GOT3 (cell line): ENCODE measurements around the gene SLC3A2.
A peak's percentile ranks its signal among the peaks of the same experiment; 100 is the strongest.
"Not testable (repeated sequence)": the region's sequence is repeated elsewhere in the genome, so short reads cannot be mapped to it uniquely, and the experiment has no call there.

ENCODE experiments used
- DNase-seq: peaks from one replicate; lab custom pipeline; 2025; ENCODE audit warnings: mixed read lengths; lab: John Stamatoyannopoulos, UW

SLC3A2 gene

DNA sequence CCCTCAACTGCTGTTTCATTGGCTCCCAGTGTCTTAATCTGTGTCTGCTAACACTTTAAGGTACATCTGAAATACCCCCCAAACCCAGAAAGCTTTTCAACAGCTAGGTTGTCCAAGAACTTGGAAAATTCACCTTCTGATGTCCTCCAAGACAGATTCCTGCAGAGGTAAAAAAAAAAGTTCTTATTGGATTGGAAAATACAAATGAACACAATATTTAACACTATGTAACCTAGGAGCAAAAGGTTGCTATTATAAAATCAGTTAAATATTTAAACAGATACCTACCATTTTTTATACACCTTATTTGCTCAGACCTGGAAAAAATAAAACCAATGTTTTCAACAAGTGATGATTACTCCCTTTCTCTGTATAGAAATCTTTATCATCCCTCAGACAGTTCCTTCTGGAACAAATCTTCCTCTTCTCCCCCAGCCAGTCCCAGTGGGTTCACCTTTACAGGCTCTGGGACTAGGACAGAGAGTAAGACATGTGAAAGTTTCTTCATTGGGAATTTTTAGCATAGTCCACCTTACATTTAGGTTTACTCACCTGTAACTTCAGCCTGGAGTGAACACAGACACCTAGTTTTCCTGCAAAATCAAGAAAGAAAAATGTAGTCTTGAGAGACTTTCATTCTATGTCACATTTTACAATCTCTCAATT is 28.0 kb upstream of the SLC3A2 start:
- DNase-seq, result no peak

DNA sequence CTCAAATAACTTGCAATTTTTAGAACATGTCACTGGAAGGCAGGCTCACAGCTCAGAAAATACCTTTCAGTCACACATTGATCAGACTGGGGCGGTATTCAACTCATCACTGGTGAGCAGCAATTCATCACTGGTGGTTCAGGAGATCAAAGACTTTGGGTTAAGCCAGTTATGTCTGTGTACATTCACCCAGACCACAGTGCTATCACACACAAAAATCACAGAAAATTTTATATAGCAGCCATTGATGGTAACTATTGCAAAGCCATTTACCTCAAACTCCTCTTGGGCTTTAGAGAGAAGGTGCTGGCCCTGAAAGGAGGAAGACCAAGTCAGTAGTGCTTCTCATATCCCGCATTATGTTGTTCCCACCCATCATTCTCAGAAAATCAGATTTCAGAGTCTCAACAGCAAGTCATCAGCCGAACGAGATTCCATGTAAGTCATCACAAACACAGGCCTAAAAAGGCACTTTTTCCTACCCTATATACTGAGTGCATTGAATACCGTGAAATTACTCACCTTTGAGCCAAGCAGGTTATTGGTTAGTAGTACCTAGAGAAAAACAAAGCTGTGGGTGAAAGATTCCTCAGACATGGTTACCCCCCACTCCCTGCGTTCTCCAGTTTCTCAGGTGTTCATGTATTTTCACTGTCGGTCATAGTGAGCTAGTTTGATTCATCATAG is 27.3 kb upstream of the SLC3A2 start:
- DNase-seq, result no peak

DNA sequence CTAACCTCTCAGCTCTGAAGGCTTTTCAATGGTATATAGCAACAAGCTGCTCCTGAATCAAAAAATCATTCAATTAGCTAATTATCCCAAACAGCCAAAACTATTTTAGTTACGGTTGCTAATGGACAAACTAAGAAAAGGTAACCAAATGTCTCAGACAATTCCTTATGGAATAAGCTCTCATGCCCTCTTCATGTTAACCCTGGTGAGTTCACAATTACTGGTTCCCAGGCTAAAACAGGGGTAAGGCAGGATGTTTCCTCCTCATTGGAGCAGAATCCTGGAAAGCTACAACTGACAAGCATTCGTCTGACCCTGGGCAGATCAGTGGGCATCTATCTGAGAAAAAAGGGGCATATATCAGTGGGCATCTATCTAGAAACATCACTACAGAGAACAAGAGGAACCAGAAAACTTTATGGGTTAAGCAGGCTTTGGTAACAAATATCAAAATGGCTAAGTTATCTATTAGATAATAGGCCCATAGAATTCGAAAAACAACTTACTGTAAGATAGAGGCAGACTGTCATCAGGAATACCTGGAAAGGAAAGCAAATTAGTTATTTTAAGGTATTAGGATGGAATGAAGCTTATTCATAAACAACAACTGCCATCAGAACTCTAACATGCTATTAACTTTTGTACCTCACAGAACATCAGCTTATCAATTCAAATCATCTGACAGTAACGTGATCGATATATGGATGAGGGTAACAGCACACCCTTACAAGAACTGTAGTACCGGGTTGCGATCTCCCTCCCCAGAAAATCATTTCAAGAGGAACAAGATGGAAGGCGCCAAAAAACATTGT is 26.5 kb upstream of the SLC3A2 start:
- DNase-seq, result no peak

DNA sequence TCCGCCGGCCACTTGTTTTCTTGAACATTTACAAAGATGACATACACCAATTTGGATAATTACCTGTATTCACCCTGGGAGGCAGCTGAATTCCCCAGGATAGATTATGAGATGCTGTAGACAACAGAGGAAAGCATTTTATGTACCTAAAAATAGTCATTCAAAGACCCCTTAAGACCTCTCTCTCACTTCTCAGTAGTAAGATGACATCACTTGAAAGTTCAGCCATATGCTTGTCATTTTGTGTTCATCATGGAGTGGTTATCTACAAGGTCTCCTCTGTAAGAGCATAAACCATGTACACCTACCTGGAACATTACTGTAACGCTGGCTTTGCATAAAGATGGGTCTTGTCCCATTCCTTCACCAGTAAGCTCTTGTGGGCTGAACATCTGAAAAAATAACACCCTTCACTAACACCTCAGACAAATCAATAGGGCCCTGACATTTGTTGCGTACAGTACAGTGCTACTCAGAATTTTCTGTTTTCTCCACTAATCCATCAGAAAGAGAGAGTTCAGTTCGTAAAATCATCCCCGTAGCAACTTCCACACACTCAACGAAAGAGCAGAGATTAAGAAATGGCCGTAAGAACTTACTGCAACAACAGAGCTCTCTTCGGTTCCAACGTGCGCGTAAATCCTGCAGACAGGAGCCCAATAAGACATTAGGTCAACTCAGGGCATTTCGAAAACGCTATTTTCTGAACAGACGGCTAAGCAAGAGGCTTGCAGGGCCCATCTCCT is 25.7 kb upstream of the SLC3A2 start:
- no peak for DNase-seq

DNA sequence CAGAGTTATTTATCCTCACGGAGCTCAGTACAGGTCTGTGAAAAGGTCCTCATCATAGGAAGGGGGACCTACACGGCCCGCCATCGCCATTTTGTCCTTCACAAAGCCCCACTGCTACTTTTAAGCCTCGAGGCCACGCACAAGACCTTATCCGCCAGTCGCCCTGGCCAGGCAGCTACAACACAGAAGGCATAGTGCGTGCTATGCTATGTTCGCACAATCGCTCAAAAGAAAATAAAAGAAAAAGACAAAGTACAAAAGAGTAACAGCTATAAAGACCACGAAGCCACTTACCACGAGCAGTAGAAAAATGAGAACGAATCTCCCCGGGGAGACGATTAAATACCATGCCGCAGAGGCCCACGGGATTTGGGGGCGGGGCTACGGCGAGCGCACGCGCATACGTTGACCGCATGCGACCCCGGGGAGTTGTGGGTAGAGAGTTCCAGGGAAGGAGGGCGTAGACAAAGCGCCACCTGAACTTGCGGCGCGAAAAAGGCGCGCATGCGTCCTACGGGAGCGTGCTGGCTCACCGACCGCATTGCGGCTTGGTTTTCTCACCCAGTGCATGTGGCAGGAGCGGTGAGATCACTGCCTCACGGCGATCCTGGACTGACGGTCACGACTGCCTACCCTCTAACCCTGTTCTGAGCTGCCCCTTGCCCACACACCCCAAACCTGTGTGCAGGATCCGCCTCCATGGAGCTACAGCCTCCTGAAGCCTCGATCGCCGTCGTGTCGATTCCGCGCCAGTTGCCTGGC is 24.9 kb upstream of the SLC3A2 start:
- DNase-seq, result peak; percentile 96

DNA sequence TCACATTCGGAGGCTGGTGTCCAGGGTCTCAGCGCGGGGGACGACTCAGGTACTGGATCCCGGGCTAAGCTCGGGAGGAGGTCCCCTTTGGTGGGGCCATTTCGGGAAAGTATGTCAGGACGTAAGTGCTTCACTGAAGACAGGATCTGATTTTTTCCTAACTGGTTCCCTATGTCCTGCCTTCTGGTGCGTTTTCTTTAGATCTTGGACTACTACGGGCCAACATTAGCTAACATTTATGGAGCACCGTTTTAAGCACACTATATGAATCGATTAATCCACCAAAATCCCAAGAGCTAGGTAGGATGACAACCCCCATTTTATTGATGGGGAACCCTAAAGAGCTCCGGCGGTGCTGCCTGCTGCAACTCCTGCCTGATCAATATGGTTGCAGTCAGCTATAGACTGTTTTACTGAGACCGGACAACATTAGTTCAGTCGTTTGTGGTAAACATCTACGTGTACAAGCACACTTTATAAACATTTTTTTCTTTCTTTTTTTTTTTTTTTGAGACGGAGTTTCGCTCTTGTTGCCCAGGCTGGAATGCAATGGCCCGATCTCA is 24.3 kb upstream of the SLC3A2 start:
- DNase-seq, result no peak

DNA sequence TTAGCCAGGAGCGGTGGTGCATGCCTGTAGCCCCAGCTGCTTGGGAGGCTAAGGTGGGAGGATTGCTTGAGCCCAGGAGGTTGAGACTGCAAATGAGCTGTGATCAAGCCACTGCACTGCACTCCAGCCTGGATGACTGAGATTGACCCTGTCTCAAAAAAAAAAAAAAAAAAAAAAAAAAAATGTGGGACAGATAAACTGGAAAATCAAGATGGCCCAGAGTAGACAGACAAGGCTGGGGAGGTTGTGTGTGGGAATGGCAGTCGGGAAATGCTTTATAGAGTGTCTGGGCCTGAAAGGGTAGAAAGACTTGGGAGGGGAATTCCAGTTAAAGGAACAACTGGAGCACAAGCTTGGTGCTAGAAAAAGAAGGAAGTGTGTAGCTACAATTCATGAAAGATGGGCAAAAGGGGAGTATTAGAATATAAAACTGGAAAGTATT is 23.1 kb upstream of the SLC3A2 start:
- DNase-seq, result no peak

DNA sequence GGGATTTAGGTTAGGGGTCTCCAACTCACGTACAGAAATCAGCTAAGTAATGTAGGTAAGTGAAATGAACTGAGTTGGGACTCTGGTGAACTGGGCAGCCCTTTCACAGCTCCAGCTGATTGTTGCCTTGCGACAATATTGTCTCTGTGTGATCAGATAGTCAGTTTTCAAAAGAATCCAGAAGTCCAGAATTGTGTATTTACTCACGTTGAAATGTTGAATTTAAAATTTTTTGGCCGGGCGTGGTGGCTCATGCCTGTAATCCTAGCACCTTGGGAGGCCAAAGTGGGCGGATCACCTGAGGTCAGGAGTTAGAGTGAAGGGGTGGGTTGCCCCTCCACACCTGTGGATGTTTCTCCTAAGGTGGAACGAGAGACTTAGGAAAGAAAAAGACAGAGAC is 22.5 kb upstream of the SLC3A2 start:
- DNase-seq, result no peak

DNA sequence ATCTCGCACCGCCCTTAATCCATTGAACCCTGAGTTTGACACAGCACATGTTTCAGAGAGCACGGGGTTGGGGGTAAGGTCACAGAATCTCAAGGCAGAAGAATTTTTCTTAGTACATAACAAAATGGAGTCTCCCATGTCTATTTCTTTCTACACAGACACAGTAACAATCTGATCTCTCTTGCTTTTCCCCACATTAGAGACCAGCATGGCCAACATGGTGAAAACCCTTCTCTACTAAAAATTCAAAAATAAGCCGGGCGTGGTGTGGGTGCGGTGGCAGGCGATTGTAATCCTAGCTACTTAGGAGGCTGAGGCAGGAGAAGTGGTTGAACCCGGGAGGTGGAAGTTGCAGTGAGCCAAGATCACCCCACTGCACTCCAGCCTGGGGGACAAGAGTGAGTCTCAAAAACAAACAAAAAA is 21.4 kb upstream of the SLC3A2 start:
- not testable (repeated sequence) for DNase-seq

DNA sequence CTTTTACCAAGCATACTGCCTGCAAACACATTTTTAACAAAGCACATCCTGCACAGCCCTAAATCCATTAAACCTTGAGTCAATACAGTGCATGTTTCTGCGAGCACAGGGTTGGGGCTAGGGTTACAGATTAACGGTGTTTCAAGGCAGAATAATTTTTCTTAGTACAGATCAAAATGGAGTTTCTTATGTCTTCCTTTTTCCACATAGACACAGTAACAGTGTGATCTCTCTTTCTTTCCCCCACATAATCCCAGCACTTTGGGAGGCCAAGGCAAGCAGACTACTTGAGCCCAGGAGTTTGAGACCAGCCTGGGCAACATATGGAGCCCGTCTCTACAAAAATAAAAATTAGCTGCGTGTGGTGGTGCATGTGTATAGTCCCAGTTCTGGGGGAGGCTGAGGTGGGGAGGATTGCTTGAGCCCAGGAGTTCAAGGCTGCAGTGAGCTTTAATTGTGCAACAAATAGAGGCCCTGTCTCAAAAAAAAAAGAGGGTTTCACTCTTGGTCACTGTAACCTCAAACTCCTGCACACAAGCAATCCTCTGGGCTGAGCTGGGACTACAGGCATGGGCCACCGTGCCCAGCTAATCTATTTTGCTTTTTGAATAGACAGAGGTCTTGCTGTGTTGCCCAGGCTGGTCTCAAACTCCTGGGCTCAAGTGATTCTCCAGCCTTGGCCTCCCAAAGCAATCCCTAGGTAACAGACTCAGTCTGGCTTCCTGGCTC is 19.7 kb upstream of the SLC3A2 start:
- no peak for DNase-seq

DNA sequence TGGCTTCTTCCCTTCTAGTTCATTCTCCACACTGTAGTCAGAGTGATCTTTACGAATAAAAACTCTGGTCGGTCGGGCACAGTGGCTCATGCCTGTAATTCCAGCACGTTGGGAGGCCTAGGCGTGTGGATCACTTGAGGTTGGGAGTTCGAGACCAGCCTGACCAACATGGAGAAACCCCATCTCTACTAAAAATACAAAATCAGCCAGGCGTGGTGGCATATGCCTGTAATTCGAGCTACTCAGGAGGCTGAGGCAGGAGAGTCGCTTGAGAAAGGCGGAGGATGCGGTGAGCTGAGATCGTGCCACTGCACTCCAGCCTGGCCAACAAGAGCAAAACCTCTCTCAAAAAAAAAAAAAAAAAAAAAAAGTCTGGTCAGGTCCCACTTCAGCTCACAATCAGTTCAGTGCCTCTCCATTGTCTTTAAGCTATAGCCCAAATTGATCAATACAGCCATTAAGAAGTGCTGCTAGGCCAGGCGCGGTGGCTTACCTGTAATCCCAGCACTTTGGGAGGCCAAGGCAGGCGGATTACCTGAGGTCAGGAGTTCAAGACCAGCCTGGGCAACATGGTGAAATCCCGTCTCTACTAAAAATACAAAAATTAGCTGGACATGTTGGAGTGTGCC is 19.0 kb upstream of the SLC3A2 start:
- not testable (repeated sequence) for DNase-seq

DNA sequence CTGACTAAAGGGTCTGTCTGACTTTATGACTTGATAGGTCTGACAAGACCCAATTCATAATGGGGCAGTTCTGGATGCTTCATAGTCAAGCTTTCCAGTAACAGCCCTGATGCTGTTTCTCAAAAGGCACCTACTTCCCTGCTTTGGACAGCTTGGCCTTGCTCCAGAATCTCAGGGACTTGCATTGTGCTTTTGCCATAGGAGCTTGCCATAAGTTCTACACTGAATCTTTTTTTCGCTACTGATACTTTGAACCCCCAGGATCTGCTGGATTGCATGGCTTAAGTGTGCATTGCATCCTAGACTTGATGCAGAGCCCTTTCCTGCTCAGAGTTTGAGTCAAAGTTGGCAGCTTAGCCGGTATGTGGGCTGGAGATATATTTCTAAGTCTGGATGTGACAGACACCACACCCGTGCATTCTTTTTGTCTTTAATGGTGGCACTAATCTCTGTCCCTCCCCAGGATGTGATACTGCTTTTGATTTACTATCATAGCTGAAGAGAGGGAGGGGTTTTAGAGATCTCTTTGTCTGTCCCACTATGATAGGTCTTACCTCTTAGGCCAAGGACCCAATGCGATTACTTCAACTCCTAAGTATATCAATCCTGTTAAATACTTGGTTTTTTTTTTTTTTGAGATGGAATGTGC is 16.9 kb upstream of the SLC3A2 start:
- no peak for DNase-seq

DNA sequence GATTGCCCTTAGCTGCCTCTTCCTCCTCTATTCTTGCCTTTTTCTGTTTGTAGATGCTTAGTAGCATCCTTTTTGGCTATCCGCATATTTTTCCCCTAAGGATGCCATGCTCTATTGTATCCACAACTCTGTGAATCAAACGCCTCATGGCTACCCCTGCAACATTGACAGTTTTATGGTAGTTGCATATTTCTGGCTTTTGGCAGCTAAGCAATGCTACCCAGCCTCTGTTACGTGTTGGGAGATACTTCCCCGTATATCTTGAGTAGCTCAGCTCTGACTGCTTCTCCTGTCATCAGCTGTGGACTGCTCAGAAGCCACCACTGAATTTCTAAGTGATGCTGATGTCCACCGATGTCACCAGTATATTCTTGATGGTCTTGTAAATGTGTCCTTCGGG is 15.1 kb upstream of the SLC3A2 start:
- DNase-seq, result no peak

DNA sequence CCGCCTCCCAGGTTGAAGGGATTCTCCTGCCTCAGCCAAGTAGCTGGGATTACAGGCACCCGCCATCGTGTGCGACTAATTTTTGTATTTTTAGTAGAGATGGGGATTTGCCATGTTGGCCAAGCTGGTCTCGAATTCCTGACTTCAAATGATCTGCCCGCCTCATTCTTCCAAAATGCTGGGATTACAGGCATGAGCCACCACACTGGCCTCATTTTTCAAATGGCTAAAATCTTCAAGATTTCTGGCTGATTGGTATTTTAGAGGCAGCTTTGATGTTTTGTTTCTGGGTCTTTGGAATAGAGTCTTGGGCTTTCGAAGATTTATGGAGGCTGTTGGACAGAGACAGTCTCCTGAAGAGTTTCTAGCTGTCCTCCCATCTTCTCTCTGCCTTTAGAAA is 5.8 kb upstream of the SLC3A2 start:
- DNase-seq, result no peak

DNA sequence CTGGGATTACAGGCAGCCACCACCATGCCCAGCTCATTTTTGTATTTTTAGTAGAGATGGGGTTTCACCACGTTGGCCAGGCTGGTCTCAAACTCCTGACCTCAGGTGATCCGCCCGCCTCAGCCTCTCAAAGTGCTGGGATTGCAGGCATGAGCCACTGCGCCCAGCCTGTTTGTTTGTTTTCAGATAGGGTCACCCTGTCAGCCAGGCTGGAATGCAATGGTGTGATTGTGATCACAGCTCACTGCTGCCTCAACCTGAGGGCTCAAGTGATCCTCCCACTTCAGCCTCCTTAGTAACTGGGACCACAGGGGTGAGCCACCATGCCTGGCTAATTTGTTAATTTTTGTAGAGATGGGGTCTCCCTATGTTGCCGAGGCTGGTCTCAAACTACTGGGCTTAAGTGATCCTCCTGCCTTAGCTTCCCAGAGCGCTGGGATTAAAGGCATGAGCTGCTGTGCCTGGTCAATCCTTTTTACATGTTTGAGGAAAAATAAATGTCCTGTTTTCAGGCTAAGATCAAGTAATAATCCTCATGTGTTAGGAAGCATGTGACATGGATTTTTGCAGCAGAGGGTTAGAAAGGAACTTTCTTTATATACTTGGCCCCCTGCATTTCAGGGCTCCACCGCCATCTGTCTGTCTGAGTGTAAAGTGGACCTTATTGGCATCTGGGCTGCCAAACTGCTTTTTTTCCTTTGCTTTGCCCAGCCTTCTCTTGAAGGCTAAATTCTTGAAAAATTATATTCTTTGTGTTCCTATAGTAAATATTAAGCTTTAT is 4.8 kb upstream of the SLC3A2 start:
- DNase-seq, result no peak

DNA sequence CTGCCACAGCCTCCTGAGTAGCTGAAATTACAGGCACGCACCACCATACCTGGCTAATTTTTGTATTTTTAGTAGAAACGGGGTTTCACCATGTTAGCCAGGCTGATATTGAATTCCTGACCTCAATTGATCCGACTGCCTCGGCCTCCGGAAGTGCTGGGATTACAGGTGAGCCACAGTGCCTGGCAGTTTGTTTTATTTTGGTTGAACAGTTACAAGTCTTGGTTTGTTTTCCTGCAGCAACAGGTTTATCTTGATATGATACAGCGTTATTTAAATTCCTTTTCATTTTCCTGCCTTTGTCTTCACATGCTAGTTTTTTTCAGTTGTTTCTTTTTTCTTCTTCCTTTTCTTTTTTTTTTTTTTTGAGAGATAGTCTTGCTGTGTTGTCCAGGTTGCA is 4.0 kb upstream of the SLC3A2 start:
- DNase-seq, result no peak

DNA sequence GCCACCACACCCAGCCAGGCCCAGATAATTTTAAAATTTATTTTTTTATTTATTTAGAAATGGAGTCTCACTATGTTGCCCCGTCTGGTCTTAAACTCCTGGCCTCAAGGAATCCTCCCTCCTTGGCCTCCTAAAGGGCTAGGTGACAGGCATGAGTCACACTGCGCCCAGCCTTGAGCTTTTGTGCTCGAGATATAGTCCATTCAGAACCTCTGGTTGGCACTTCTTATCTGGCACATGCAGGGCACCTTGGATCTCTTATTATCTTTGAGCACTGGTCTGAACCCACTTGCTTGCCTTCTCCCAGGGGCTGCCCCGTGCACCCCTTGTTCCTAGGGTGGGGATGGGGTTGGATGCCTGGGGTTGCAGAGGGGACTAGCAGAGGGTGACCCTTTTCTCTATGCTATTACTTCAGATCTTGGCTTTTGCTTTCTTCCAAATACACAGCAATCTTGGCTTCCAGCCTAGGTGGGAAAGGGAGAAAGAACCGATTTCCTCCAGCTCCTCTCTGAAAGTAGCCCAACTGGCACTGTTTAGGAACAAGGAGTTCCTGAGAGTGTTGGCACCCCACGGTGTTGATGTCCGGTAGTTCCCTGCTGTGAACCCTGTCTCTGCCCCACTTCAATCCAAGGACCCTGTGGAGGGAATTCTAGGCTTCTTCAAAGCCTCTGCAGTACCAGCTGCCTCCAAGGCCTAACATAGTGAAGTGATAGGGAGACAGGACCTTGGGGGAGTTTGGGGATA is 1.3 kb upstream of the SLC3A2 start:
- no peak for DNase-seq

DNA sequence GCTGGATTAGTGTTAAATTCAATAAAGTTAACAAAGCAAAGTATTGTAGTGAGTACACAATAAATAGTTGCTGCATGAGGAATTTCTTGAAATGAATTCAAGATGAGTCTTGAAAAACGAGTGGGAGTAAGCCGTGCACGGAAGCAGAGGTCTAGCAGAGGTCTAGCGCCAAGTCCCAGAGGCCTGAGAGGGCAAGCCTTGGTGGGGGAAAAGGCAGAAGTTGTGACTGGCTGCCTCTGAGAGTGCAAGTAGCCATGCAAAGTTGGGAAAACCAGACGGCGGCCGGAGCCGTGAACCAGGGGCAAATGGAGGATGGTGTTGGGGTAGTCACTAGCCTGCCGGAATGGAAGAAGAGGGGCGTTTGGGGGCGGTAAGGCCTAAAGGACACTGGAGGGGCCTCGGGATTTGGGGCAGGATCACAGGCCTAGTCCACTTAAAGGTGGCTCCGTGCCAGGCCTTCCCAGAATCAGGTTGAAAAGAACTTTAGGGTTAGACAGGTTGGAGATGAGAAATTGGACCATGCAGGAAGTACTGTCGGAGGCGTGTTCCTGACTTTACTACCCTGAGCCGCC is 379 bp upstream of the SLC3A2 start:
- peak; percentile 36 for DNase-seq
